HPDE6-E6E7 (cell line): Measurements from ENCODE around the gene GPD2.
"Not testable (repeated sequence)": the region's sequence is repeated elsewhere in the genome, so short reads cannot be mapped to it uniquely, and the experiment has no call there.

ENCODE experiments used
- DNase-seq: peaks from one replicate; pipeline ENCODE4 v3.0.0; 2011; ENCODE audit warnings: missing footprints; ENCODE audit errors: extremely low spot score

GPD2 gene

GRCh38 chr2:156589381-156590079 is 153.4 kb downstream of the GPD2 start:
- DNase-seq = peak; percentile 21

DNA sequence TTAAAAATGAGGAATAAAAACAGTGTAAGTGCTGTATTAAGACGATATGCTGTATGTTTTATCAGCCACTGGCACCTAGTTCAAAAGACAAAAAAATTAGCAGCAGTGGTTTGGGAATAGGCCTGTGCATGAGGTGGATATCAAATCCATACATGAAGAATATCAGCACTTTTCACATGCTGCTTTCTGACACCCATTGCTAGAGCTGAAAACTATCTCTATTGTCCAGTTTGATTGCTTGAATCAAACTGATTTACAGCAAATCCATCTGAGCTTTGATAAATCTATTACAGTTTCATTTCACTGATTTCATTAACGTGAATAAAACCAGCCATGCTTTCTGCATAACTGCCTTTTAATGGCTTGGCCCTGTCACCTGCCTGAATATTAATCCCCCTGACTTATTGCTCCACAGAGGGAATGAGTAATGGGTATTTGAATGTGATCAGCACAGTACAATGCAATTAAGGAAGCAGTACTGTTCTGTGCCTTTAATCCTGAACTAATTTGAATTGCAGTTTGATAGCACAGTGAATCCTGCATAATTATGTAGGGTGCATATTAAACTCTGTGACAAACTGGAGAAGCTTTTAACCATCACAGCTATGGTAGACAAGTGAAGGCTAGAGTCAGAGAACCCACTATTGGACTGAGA is 154.0 kb downstream of the GPD2 start:
- DNase-seq = no peak

- DNase-seq = no peak
Observed at GRCh38 chr2:156592809-156593593, 156.8 kb downstream of the GPD2 start.

DNA sequence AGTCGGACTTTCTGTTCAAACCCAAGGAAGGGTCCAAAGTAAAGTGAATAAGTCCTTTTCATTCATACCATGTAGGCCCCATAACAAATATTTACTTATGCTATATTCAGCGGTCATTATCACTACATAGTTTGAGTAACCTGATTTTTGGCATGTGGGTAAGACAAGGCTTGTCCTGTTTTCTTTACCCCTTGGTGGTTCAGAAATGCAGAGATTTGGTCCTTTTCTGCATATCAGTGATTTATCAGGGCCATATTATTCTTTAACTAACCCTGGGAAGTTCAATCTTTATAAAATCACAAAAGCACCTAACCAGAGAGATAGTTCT is 157.4 kb downstream of the GPD2 start:
- no peak for DNase-seq

DNA sequence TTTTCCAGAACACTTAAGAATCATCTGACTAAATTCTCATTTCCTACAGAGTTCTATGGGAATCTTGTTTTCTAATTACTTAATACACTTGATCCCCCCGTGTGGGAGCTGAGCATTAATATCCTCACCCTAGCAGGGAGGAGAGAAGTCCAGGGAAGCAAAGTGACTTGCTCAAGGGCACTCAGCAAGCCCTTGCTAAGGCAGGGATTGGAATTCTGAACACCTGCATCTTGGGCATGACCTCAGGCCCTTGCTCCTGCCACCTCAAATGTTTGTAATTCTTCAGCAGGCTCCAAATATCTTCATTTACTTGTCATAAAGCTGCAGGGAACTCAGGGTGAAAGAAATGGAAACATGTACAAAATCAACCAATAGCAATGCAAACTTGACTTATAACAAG is 162.4 kb downstream of the GPD2 start:
- no peak for DNase-seq

GRCh38 chr2:156600196-156600595 is 164.0 kb downstream of the GPD2 start:
- DNase-seq = no peak

DNA sequence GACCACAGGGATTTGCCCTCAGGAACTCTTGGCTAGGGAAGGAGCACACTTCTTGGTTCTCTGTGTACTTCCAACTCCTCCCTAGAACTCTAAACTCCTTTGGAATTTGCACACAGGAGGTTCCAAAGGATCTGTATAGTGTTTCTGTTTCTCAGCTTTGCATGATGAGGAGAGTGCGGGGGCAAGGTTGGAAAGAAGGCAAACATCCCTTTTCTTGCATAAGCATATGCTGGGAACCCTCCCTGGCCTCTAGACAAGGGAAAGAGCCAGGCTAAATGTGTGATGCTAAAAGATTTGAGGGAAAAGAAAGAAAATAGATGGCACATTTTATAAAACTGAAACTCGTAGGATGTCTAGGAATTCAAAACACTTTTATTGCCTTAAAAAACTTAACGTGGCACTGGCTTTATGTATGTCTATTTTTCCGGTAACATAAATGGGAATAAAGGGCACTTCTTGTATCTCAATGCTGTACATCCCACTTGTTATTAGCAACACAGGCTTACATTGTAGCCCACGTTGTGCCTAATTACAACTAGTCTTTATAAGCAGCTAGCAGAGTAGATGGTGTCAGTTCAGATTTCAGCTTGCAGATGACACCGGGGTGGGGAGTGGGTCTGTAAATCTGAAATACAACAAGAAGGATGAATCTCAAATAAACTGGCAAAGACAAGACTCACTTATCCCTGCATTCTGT is 165.8 kb downstream of the GPD2 start:
- DNase-seq = no peak

DNA sequence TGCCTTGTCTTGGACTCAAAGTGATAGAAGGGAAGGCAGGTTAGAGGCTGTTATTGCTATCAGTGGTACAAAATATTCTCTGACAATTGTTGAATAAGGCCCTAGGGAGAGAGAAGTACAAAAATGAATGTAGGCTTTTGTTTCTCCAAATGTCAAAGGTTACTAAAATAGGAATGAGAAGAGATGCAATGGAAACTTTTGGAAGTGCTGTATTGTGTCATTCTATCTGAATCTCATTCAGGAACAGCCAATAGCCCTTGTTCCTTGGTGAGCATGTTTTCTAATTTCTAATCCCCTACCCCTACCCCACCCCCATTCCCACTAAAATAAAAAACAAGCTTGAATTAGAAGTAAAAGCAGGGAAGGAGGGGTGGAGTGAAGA is 166.4 kb downstream of the GPD2 start:
- DNase-seq = no peak

DNA sequence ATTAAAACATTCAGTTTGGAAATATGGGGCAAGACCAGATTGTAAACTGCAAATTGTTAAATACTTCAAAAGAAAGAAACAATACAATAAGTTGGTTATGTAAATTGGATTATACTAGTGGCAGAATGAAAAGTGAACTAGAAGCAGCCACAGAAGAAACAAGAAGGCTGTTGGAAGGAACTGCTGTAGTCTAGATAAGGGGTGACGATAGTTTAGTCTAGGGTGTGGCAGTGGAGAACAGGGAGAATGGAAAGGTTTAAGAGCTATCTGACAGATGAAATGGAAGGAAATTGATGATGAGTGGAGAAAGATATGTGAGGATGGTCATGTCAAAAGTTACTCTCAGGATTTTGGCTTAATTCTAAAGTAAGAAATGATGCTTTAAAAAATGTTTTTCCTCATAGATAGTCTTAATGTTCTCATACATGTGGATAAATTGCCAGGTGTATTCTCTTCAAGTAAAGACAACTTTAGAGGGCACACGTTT is 179.7 kb downstream of the GPD2 start:
- no peak for DNase-seq

DNA sequence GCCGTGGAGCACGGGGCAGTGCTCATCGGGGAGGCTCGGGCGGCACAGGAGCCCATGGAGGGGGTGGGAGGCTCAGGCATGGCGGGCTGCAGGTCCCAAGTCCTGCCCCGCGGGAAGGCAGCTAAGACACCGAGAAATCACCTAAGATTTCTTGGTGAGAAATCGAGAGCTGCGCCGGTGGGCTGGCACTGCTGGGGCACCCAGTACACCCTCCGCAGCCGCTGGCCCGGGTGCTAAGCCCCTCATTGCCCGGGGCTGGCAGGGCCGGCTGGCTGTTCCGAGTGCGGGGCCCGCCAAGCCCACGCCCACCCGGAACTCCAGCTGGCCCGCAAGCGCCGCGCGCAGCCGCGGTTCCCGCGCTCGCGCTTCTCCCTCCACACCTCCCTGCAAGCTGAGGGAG is 181.9 kb downstream of the GPD2 start:
- not testable (repeated sequence) for DNase-seq

GRCh38 chr2:156619021-156619539 is 182.9 kb downstream of the GPD2 start:
- DNase-seq = no peak

- DNase-seq = no peak
Observed at GRCh38 chr2:156622491-156622890, 186.3 kb downstream of the GPD2 start.

DNA sequence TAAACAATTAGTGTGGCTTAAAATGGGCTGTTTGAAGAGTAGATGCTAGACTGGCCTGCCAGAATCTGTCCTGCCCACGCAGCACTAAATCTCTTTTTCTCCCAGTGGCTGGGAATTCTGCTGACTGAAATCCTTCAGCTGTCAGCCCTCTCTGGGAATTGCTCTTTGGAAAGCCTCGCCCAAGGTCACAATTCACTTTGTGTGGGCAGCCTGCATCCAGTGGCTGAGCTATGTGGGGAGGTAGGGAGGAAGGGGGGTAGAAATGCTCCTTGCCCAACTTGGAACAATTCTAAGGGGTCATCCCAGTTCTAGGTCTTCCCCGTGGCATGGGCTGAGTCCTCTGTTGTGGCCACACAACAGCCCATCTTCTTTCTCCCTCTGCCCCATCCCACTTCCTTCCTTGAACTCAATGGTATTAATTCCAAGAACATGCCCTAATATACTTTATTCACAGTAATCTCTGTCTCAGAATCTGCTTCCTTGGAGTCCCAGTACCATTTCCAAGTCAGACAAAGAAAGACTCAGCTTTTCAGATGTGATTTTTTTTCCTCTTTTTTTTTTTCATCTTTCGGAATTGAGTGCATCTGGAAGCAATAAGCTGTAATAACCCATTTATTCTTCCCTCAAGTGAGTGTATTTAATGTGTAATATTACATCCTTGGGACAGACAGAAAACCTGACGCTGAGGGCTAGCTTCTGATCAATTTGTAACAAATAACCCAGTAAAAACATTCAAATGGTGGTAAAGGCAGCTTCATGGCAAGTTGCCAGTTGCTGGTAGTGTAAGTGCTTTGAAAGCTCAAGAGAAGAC is 189.4 kb downstream of the GPD2 start:
- DNase-seq = no peak

- DNase-seq = no peak
Observed at GRCh38 chr2:156626931-156627330, 190.8 kb downstream of the GPD2 start.

- DNase-seq = no peak
Observed at GRCh38 chr2:156630579-156631337, 194.6 kb downstream of the GPD2 start.

DNA sequence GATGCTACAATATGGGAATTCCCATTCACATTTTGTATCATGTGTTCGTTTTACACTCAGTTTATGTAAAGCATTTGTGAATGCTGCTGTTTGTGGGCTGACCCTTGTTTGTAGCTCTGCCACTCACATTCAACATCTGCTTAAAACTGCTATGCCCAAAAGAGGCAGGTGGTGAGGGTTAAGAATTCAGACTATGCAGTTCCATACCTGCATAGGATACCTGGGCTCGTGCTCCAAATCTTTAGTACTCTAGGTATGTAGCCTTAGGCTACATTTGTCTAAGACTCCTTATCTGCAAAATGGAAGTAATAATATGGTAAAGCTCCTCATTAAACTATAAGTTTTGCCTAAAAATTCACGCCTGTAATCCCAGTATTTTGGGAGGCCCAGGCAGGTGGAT is 199.5 kb downstream of the GPD2 start:
- no peak for DNase-seq
